T-helper 1 cell treated with Interleukin-12 subunit alpha and Interleukin-12 subunit beta and Interleukin-4 antibody, amounts not matched to agents 30 ng/mL and 1 ng/mL, for 36 hours (primary cell): Measurements from ENCODE around the gene MVK. TPM values are rescaled to one million over a fixed set of nuclear protein-coding genes. Genes with fewer than 3 reads are reported as not detected.

Experiments
- total RNA-seq: library from RNA; stranded (reverse); gene quantifications from 2 replicates; pipeline ENCODE4 v1.2.3, GENCODE V29; 2022

Gene MVK
- total RNA-seq, 1 donor from 2014 or later: 14.1 TPM

Other genes starting within 250 kb of the MVK start
- gene MYO1H, start 225.9 kb upstream of the MVK start, total RNA-seq: not detected in 2 replicates
- gene KCTD10, start 96.5 kb upstream of the MVK start, total RNA-seq: 46.6 and 52.5 TPM in 2 replicates
- 33.2 and 34.1 TPM in 2 replicates for gene UBE3B, start 96.2 kb upstream of the MVK start, total RNA-seq
- gene MMAB, start 290 bp upstream of the MVK start, total RNA-seq: 23.3 and 24.1 TPM in 2 replicates
- 0.51 and 0.80 TPM in 2 replicates for gene FAM222A, start 140.0 kb downstream of the MVK start, total RNA-seq